GM21786 (cell line): ENCODE data around the gene ABCG2.
"Not testable (repeated sequence)": the region's sequence is repeated elsewhere in the genome, so short reads cannot be mapped to it uniquely, and the experiment has no call there.

Source experiments
- ATAC-seq: cut with Tn5 transposase; IDR thresholded peaks from one replicate; pipeline ENCODE4 v1.9.1; 2021; ENCODE audit not compliant: unreplicated experiment

ABCG2 gene

DNA sequence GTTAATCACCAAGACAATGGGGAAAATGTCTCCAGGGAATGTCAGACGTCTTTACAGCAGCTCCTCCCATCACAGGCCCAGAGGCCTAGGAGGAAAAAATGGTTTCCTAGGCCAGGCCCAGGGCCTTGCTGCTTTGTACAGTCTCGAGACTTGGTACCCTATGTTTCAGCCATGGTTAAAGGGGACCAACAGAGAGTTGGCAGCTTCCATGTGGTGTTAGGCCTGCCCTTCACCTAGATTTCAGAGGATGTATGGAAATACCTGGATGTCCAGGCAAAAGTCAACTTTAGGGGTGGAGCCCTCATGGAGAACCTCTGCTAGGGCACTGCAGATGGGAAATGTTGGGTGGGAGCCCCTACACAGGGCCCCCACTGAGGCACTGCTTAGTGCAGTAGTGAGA lies 38.5 kb downstream of the ABCG2 start:
- no peak for ATAC-seq

DNA sequence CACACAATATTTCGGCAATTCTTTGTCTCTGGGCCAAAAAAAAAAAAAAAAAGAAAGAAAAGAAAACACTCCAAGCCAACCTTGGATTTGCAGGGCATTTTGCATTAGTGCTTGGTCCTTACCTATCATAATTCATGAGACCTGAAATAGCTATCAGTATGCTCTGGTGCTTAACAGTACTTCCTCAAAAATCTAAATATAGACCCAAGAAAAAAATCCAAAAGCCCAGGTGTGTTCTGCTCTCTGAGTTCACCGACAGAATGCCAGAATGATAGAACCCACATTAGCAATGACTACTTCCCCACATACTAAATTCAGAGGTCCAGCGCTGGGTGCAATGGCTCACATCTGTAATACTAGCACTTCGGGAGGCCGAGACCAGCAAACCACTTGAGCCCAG lies 42.9 kb downstream of the ABCG2 start:
- no peak for ATAC-seq

DNA sequence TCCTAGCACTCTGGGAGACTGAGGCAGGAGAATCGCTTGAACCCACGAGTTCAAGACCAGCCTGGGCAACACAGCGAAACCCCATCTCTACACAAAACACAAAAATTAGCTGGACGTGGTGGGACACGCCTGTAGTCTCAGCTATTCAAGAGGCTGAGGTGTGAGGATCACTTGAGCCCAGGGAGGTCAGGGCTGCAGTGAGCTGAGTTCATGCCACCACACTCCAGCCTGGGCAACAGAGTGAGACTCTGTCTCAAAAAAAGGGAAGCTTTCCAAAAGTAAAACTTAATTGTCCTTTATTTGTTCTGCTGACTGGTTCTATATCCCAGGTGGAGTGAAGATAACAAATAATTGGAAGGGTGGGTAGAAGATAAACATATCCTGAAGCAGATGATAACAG lies 45.6 kb downstream of the ABCG2 start:
- no peak for ATAC-seq

DNA sequence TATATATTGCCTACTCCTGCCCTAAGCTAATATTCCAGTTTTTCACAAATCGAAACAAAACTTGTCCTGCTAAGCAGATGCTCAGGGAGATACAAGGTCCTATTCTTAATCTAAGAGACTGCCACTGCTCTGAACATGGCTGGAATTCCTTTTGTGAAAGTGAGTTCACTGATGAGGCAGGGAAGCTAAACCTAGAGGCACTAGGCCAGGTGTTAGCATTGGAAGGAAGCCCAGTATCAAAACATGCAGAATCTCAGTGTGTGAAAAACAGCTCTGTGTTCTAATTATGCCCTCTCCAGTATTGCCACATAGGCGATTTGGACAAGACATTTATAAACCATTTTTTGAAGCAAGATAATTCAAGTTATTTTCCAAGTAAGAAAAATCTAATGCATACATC lies 47.6 kb downstream of the ABCG2 start:
- no peak for ATAC-seq

DNA sequence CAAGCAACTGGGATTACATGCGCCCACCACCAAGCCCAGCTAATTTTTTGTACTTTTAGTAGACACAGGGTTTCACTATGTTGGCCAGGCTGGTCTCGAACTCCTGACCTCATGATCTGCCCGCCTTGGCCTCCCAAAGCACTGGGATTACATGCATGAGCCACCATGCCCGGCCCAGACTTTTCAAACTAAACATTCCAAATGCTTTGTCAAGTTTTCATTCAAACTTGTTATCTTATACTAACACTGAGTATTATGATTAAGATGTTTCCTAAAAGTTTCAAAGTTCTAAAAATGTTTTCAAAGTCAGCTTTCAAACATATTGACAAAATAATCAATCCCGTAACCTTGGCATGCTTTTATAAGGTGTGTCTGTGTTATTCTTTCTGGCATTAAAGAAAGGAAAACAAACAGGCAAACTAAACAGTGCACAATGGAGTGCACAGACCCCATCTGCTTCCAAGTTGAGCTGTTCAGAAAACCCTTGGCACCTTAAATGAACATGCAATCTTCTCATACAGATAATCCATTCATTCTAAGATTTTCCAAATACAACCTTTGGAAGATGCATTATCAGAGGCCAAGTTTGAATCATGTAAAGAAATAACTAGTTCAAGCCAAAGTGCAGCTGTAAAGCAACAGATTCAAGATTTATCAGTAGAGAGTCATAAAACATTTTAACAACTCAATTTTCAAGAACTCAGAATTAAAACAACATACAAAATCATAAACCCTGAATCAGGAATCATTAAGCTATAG lies 49.1 kb downstream of the ABCG2 start:
- ATAC-seq = no peak

DNA sequence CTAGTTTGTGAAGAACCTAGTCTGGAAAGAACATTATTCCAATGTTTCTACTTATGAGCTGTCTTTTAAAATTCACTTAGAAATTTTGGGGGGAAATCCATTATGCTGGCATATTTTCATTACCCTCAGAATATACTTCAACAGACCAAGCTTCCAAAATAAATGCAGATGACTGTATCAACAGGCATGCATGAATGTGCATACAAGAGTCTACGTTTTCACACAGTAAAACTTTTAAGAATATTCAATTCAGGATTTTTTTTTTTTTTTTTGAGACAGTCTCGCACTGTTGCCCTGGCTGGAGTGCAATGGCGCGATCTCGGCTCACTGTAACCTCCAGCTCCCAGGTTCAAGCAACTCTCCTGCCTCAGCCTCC lies 49.7 kb downstream of the ABCG2 start:
- ATAC-seq = no peak

DNA sequence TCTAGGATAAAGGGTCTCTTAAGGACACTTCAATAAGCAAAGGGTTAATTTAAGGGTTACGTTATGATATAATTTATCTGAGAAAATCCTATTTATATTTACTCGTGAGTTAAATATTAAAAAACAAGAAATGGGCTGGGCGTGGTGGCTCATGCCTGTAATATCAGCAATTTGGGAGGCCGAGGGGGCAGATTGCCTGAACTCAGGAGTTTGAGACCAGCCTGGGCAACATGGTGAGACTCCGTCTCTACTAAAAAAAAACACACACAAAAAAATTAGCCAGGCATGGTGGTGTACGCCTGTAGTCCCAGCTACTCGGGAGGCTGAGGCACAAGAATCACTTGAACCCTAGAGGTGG lies 50.4 kb downstream of the ABCG2 start:
- not testable (repeated sequence) for ATAC-seq

DNA sequence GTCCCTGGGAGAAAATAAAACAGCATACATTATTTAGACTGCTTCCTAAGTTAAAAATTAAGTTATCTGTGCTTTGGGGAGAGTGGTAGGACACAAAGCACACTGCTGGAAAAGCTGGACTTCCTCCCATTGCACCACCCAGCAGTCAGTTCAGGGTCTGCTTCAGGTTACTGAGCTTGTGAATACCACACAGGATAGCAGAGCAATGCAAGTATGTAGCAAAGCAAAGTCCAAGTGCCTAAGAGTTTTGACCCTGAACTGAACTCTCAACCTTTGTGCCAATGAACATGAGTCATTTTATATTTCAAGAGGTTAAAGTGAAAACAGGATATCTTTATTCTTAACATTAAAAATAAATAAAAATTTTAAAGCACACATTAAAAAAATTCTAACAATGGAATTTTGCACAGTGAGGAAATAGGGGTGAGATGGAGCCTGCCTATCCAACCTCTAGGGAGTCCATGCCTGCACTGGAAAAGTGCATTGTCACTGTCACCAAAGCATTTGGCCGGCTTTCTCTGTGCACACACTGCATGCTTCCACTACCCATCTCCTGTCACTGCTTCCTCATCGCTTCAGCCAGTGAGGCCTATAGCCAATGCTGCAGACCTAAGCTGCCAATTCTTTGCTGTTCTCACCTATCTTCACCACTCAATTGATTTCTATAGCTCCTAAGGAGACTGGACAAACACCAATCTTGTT lies 50.9 kb downstream of the ABCG2 start:
- no peak for ATAC-seq

DNA sequence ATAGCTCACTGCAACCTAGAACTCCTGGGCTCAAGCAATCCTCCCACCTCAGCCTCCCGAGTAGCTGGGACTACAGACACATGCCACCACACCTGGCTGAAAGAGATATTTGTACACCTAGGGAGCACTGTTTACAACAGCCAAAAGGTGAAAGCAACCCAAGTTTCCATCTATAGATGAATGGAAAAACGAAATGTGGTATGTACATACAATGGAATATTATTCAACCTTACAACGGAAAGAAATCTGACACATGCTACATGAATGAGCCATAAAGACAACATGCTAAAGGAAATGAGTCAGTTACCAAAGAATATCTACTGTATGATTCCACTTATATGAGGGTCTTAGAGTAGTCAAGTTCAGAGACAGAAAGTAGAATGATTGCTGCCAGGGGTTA lies 52.2 kb downstream of the ABCG2 start:
- no peak for ATAC-seq

DNA sequence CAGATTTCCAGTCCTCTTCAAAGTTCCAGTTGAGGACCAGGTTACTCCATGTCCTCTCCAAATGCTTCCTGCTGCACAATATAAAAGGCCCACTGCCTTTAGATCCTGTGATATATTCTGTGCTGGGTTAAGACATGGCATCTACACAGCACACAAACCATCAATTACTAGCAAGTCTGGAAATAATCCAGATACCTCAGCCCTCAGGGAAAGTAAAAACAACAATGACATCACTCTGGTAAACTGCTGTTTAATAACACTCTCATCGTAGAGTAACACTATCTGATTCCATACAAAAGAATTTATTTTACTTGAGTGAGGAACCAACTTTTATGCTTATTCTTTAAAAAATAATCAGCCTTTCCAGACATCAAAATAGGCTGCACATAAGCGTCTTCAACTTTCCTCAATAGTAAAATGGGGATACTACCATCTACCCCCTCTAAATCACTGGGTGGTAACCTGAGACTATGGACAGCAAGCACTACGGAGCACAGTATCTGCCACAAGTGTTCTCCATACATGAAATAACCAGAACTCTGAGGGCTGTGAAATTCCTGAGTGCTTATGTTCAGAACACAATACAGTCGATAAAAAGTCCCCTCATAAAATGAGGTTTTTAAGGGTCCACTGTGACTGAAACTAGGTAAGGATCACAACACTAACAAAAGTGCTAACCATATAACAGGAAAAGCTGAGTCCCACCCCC lies 53.4 kb downstream of the ABCG2 start:
- no peak for ATAC-seq

DNA sequence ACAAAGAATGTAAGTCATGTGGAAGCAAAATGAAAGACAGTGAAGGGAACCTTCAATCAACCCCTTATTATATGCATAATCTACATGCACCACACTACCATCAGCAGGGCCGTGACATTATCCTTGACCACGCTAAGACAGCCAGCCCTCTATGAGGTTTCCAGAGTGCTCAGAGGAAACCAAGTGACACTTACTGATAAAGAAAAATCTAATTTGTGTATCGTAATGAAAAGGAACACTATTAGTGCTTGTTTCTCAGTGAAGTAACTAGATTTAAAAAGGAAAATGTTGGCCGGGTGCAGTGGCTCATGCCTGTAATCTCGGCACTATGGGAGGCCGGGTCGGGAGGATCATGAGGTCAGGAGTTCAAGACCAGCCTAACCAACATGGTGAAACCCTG lies 56.4 kb downstream of the ABCG2 start:
- no peak for ATAC-seq

DNA sequence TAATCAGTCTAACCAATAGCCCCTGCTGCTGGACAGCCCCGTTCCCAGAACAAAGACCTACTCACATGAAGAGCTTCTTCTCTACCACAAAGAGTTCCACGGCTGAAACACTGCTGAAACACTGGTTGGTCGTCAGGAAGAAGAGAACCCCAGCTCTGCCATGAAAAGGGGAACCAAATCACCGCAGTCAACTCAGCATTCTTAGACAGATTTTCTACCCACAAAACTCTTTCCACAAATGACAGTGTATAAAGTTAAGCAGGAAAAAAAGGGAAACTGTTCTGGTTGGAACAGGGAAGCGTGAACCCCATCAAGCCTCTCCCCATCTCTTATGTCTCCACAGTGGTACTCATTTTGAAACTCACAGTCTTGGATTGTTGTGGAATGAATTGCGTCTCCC lies 57.3 kb downstream of the ABCG2 start:
- no peak for ATAC-seq

DNA sequence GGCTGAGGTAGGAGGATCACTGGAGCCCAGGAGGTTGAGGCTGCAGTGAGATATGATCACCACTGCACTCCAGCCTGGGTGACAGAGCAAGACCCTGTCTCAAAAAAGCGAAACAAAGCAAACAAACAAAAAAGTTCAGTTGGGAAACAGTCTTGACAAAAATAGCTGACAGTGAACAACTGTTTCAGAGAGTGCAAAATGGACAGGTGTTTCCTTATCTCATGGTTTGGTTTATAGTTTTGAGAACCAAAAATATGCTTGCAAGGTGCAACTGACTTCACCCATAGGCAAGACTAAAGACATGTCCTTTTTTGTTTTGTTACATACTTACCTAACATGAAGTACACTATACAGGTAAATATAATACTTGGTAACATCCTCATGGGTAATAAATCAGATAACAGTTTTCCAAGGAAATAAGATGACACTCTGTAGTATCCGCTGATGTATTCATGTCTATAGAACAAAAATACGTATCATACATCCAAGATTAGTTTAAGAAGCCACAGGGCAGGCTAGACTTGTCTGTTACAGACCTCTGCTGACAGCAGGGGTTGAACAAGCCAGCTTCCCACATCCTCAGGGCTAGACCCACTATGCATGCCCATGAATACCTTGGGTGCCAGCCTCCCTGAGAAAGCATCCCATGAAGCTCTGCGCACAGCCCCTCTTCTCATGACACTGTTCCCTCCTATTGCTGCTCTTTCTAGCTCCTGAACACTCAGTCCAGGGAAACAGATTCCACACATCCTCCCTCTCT lies 59.3 kb downstream of the ABCG2 start:
- ATAC-seq = no peak

DNA sequence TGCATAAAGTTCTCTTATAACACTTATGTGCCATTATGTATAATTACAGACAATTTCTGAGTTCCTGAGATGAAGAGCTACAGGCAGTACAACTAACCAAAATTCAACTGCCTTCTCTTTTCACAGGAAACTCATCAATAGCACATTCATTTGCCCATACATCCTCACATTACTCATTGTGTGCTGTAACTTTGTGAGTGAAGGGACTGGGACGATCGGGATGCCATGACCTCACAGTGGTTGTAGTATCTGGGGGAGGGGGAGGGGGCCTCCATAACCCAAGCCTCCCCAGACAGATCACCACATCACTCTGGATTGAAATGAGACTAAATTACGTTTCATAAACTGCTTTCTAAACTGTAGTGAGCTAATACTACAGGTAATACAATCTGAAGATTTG lies 60.7 kb downstream of the ABCG2 start:
- no peak for ATAC-seq

DNA sequence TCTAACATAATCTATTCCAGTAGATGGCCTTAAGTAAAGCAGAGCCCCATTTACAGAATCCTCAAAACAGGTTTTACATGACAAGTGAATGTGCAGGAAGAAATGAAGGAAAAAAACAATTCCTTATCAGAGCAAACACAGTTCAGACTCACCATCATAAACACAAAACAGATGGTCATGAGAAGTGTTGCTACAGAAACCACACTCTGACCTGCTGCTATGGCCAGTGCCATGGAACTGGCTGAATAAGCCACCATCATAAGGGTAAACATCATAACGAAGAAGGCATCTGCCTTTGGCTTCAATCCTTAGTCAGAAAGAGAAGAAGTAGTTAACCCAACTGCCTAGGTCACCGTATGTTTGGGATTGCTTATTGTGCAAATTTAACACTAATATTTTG lies 61.1 kb downstream of the ABCG2 start:
- ATAC-seq = no peak

DNA sequence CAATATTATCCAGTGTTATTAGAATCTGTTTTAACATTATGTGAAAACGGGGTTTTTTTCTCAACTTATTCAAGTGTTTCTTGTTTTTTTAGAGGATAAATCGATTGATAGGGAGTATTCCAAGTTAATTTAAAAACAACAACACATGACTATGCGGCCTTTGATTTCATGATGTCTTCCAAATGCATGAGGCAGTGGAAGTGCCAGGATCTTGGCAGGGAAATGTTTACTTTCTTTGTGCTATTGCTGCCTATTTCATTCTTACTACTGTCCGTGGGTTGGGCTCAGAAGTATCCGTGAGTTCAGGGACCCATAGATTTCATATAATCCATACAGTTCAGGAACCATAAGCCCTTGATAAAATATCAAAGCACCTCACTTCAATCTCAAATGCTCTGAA lies 64.6 kb downstream of the ABCG2 start:
- ATAC-seq = no peak

DNA sequence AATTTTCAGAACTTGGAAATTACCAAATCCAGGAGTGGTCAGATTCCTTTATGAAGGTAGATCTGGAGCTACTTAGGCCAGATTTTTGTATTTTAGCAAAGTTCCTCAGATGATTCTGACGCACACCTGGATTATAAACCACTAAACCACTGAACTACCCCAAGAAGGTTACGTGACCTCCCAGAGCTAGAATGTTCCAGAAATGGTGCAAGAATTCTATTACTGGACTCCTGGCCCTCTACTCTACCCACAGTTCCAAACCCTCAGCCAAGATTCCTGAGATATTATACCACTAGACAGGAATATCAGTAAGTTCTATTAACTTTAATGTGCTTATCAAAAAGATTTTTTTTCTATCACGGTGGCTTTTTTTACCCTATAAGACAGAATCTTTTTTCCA lies 67.1 kb downstream of the ABCG2 start:
- no peak for ATAC-seq

DNA sequence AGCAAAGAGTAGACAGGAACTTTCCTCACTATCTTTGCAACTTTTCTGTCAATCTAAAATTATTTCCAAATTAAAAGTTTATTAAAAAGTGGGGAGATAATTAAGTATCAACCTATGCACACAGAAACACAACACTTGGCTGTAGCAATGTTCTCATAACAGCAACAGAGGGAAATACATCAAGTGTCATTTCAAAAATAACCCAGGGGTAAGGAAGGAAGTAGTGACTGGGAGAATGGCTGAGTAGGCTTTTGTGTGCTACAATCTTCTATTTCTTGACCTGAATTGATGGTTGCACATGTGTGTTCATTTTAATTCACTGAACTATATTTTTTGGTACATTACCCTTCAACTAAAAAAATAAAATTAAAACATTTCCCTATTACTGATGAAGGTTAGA lies 67.5 kb downstream of the ABCG2 start:
- ATAC-seq = no peak

DNA sequence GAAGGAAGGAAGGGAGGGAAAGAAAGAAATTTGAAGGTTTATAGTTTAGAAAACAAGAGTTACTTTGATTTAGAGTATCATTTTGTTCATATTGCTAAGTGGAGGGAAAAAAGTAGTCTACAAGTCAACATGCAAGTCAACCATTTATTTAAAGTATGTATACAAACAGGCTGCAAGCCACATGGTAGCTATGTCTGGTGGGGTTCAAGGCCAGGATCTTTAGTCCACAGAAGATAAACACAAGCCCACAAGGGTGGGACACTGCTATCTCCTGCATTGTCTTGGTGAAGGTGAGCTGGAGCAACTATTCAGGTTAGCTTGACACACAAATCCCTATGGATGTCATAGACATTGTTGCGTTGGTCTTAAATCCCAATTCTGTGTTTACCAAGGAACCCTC lies 71.4 kb downstream of the ABCG2 start:
- ATAC-seq = no peak

DNA sequence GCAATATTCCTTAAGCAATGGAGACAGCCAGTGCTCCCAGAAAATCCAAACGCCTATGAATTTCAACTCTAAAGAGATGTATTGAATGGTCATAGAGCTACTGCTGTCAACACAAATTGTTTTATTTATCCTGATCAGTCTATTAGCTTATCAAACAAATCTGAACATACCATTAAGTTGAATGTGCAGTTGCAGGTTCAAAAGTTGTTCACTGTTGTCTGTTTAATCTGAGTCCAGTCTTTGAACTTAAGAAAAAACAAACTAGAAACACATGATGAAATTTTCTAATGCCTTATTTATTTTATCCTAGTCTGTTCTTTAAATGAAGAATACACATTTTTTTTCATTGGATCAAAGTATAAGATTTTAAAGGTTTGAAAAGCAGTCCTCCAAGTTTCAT lies 77.8 kb downstream of the ABCG2 start:
- no peak for ATAC-seq

DNA sequence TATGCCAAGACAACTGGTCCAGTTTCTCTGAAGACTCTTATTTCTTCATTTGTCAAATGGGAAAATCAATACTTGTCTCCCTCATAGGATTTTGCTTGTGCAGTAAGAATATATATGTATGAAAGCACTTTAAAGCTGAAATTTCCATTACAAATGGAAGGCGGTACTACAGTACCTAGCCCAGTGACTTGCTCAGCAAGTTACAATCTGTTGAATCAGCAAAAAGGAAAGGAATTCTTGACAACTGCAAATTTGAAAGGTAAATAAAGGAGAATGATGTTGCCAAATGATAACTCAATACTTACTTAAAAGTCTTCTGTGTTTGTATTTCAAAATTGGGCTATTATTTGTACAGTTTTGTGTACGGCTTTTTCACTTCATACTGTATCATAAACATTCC lies 79.9 kb downstream of the ABCG2 start:
- no peak for ATAC-seq
